NCI-H2227 (cell line): ENCODE data around the gene MOB2.

ENCODE experiments used
- DNase-seq: peaks from one replicate; lab custom pipeline; 2025; ENCODE audit not compliant: unreplicated experiment; lab: John Stamatoyannopoulos, UW

MOB2 gene

GRCh38 chr11:1486054-1486825 is at the start of gene MOB2:
MOB2 (minus strand) TSS chr11:1486779; CDS start chr11:1486556, 223 bp downstream.
- no peak for DNase-seq

GRCh38 chr11:1534682-1535081 is 48.1 kb upstream of the MOB2 start:
- DNase-seq = no peak

- DNase-seq = no peak
Observed at GRCh38 chr11:1534171-1534570, 47.6 kb upstream of the MOB2 start.

GRCh38 chr11:1533342-1533725 is 46.8 kb upstream of the MOB2 start:
- DNase-seq = no peak

- no peak for DNase-seq
Observed at GRCh38 chr11:1532606-1533341, 46.2 kb upstream of the MOB2 start.

GRCh38 chr11:1532014-1532586 is 45.5 kb upstream of the MOB2 start:
- no peak for DNase-seq

GRCh38 chr11:1531449-1532013 is 45.0 kb upstream of the MOB2 start:
- no peak for DNase-seq

GRCh38 chr11:1530686-1531448 is 44.3 kb upstream of the MOB2 start:
- no peak for DNase-seq

- no peak for DNase-seq
Observed at GRCh38 chr11:1529774-1530173, 43.2 kb upstream of the MOB2 start.

- DNase-seq = no peak
Observed at GRCh38 chr11:1529286-1529685, 42.7 kb upstream of the MOB2 start.

GRCh38 chr11:1528710-1529109 is 42.1 kb upstream of the MOB2 start:
- no peak for DNase-seq

- no peak for DNase-seq
Observed at GRCh38 chr11:1526785-1527184, 40.2 kb upstream of the MOB2 start.

- no peak for DNase-seq
Observed at GRCh38 chr11:1523779-1524178, 37.2 kb upstream of the MOB2 start.

GRCh38 chr11:1523077-1523476 is 36.5 kb upstream of the MOB2 start:
- DNase-seq = no peak

- DNase-seq = no peak
Observed at GRCh38 chr11:1522081-1522424, 35.5 kb upstream of the MOB2 start.

GRCh38 chr11:1521382-1522080 is 35.0 kb upstream of the MOB2 start:
- no peak for DNase-seq

- DNase-seq = no peak
Observed at GRCh38 chr11:1520663-1521267, 34.2 kb upstream of the MOB2 start.

GRCh38 chr11:1520209-1520662 is 33.7 kb upstream of the MOB2 start:
- no peak for DNase-seq

- DNase-seq = no peak
Observed at GRCh38 chr11:1519028-1520010, 32.7 kb upstream of the MOB2 start.
